ENCODE results near the gene STOM. TPM values are rescaled to one million over a fixed set of nuclear protein-coding genes. Genes with fewer than 3 reads are reported as not detected.

STOM gene
- total and polyA plus RNA-seq, 2 donors from 2014 or later = 165 to 229 TPM

- Histone ChIP-seq H3K36me3 (ENCODE audit: control insufficient read depth in 2 of 3, insufficient read depth in 3 of 3, low read length in 3 of 3) (peaks cover 0 to 3% (median 0%) of the 10 kb centered on the region in 3 donors), H3K9me3 (ENCODE audit: control insufficient read depth in 2 of 3, insufficient read depth in 1 of 3, low read length in 3 of 3) (no peaks in the 10 kb centered on the region), H3K4me3 (ENCODE audit: low read length in 3 of 3) (peak overlapping the region in 2 of 3 donors; percentile 68 to 80), H3K9ac (ENCODE audit: low read length in 3 of 3) (peak overlapping the region in 2 of 3 donors; percentile 43 to 62), H3K27me3 (ENCODE audit: control insufficient read depth, insufficient read depth, low read length) (no peaks in the 10 kb centered on the region), H3K27ac (ENCODE audit: low read depth in 2 of 2, low read length in 2 of 2) (peak overlapping the region; percentile 59 to 87), H3K4me1 (ENCODE audit: control insufficient read depth in 2 of 3, insufficient read depth in 2 of 3, low read depth in 1 of 3, low read length in 3 of 3) (peaks cover 3 to 47% (median 17%) of the 10 kb centered on the region in 3 donors)
- TF ChIP-seq, protein P1, sequence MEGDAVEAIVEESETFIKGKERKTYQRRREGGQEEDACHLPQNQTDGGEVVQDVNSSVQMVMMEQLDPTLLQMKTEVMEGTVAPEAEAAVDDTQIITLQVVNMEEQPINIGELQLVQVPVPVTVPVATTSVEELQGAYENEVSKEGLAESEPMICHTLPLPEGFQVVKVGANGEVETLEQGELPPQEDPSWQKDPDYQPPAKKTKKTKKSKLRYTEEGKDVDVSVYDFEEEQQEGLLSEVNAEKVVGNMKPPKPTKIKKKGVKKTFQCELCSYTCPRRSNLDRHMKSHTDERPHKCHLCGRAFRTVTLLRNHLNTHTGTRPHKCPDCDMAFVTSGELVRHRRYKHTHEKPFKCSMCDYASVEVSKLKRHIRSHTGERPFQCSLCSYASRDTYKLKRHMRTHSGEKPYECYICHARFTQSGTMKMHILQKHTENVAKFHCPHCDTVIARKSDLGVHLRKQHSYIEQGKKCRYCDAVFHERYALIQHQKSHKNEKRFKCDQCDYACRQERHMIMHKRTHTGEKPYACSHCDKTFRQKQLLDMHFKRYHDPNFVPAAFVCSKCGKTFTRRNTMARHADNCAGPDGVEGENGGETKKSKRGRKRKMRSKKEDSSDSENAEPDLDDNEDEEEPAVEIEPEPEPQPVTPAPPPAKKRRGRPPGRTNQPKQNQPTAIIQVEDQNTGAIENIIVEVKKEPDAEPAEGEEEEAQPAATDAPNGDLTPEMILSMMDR (IDR thresholded peaks at IDR 0.05; ENCODE audit: borderline replicate concordance, extremely low read depth, insufficient read depth) = no peak
- DNase-seq = no peak
- intact Hi-C loops (cut with DNase I) = no loop called here
- peak; percentile 32 for FAIRE-seq
These were observed 2.5 kb downstream of the STOM start for GRCh38 chr9:121367306-121368137.

GRCh38 chr9:121366611-121367192 lies 3.3 kb downstream of the STOM start:
- Histone ChIP-seq H3K9ac (ENCODE audit: low read length in 3 of 3) (no peak overlapping the region), H3K4me1 (ENCODE audit: control insufficient read depth in 2 of 3, insufficient read depth in 2 of 3, low read depth in 1 of 3, low read length in 3 of 3) (peaks cover 3 to 49% (median 12%) of the 10 kb centered on the region in 3 donors), H3K9me3 (ENCODE audit: control insufficient read depth in 2 of 3, insufficient read depth in 1 of 3, low read length in 3 of 3) (no peaks in the 10 kb centered on the region), H3K27me3 (ENCODE audit: control insufficient read depth, insufficient read depth, low read length) (no peaks in the 10 kb centered on the region), H3K4me3 (ENCODE audit: low read length in 3 of 3) (peak overlapping the region in 1 of 3 donors; percentile 80), H3K27ac (ENCODE audit: low read depth in 2 of 2, low read length in 2 of 2) (peak overlapping the region in 1 of 2 donors; percentile 61), H3K36me3 (ENCODE audit: control insufficient read depth in 2 of 3, insufficient read depth in 3 of 3, low read length in 3 of 3) (peaks cover 0 to 3% (median 0%) of the 10 kb centered on the region in 3 donors)
- TF ChIP-seq, protein P1 (IDR thresholded peaks at IDR 0.05; ENCODE audit: borderline replicate concordance, extremely low read depth, insufficient read depth) = no peak
- no peak for FAIRE-seq
- DNase-seq = no peak
- intact Hi-C loops (cut with DNase I) = no loop called here

- FAIRE-seq (no peak), DNase-seq (no peak)
- intact Hi-C loops (cut with DNase I) = no loop called here
- Histone ChIP-seq H3K4me3 (ENCODE audit: low read length in 3 of 3) (no peak overlapping the region), H3K36me3 (ENCODE audit: control insufficient read depth in 2 of 3, insufficient read depth in 3 of 3, low read length in 3 of 3) (peaks cover 0 to 3% (median 0%) of the 10 kb centered on the region in 3 donors), H3K27me3 (ENCODE audit: control insufficient read depth, insufficient read depth, low read length) (no peaks in the 10 kb centered on the region), H3K27ac (ENCODE audit: low read depth in 2 of 2, low read length in 2 of 2) (peak overlapping the region; percentile 33 to 52), H3K4me1 (ENCODE audit: control insufficient read depth in 2 of 3, insufficient read depth in 2 of 3, low read depth in 1 of 3, low read length in 3 of 3) (peaks cover 3 to 53% (median 12%) of the 10 kb centered on the region in 3 donors), H3K9me3 (ENCODE audit: control insufficient read depth in 2 of 3, insufficient read depth in 1 of 3, low read length in 3 of 3) (no peaks in the 10 kb centered on the region), H3K9ac (ENCODE audit: low read length in 3 of 3) (no peak overlapping the region)
- TF ChIP-seq, protein P1 (IDR thresholded peaks at IDR 0.05; ENCODE audit: borderline replicate concordance, extremely low read depth, insufficient read depth) = no peak
These were observed 4.5 kb downstream of the STOM start for GRCh38 chr9:121365564-121365963.
